GM23248 (cell line): ENCODE data around the gene ELFN1.

Experiments used
- EZH2 ChIP-seq: fragments of 200-600 bp; sonication (generic); IDR thresholded peaks from 2 replicates; pipeline ENCODE4 v1.6.1; 2018; ENCODE audit warnings: antibody characterized with exemption, mild to moderate bottlenecking; ENCODE audit not compliant: insufficient read depth, poor library complexity, severe bottlenecking
- EZH2phosphoT487 ChIP-seq: fragments of 200-600 bp; sonication (generic); IDR thresholded peaks from 2 replicates; pipeline ENCODE4 v1.6.1; 2018; ENCODE audit warnings: antibody characterized with exemption, moderate library complexity, mild to moderate bottlenecking, low read depth; ENCODE audit not compliant: insufficient read depth

GRCh38 chr7:1742555-1743303 is 72.7 kb downstream of the ELFN1 start:
- TF ChIP-seq EZH2 (no peak), EZH2phosphoT487 (no peak)
